Left kidney (tissue), 2 donors: ENCODE data around the gene AGMO. TPM values are rescaled to one million over a fixed set of nuclear protein-coding genes. Genes with fewer than 3 reads are reported as not detected.

Source experiments
- DNase-seq: peaks from one replicate; pipeline ENCODE4 v3.0.0-alpha.2; 2013
- polyA plus RNA-seq: library from polyadenylated mRNA; unstranded; fragments of 120-200 nt; gene quantifications from one replicate; pipeline ENCODE4 v1.2.1, GENCODE V29; 2013; ENCODE audit not compliant: insufficient read length

Gene AGMO
- polyA plus RNA-seq, 1 donor, result 0.88 TPM

DNA sequence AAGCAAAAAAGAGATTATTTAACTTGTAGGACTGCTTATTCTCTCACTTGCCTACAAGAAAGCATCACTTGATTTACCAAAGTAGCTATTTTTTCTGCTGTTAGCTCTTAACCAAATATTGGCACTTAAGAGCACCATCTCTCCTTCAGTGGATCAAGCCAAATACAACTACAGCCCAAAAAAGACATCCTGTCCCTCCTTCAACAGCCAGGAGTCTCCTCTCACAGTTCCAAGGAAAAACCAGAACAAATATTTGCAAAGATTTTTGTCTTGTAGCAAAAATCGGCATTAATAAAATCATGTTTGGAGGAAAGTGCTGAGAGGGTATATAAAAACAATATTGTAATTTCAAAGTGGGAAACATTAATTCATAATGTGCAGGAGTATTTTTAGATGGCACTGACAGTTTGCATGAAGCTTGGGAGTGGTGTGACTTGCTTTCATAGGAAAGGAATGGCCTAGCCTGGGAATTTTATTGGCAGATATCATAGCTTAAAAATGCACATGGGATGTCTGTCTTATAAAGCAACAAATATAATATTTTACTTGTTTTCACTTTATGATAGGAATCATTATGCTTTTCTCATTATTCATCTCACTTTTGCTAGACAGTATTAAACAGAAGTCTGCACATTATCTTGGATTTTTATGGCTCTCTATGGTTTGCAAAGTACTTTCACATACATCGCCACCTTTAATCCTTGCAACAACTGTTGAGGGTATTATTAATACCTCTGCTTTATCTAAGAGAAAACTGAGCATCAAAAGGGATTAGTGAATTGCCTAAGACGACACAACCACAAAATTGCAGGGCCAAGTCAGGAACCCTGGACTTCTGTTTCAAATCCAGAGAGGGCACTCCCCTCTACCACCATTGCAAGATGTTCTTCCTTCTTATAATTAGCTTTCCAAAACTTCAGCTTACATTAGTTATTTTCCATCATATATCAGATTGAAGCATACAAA, 103.5 kb downstream of the AGMO start:
- no peak for DNase-seq

DNA sequence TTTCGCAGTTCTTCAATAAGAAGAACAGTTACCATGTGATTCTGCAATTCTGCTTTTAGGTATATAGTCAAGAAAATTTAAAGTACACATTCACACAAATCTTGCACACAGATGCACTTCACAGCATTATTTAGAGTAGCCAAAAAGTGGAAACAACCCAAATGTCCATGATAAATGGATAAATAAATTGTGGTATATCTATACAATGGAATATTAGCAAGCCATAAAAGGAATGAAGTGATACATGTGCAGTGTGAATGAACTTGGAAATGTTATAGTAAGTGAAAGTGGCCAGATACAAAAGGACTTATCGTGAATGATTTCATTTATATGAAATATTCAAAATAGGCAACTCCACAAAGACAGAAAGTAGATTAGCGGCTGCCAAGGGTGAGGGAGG, 109.1 kb downstream of the AGMO start:
- no peak for DNase-seq

DNA sequence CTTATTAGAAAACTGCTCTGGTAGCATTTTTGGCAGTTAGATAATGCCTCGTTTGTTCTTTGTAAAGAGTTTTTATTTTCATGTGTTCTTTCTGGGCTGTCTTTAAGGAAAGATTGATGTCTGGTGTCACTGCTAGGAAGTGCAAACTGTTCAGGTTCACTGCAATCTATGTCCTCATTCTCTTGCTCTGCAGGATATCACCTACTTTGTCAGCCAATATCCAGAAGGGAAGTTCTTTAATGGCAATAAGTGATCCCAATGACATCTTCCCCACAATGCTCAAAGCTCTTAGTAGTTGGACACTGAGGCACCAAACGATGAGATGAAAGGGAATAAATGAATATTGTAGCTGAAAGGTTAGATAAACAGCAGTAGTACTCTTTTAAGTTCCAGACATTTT, 115.1 kb downstream of the AGMO start:
- DNase-seq, result no peak

DNA sequence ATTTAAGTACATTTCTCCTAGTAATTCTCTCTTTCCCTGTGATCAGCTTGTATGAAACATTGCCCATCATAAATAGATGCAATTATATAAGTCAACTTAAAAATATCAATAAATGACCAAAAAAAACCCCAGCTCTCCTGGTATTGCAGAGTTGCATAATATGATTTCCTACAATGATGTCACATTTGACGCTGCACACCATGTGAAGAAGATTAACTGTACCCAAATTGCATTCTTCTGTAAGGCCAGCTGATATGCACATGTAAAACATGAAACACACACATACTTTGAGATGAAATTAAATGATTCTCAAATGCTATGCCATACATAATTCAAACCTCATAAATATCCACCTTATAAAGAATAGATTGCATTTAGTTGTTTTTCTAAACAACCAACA, 115.5 kb downstream of the AGMO start:
- no peak for DNase-seq

DNA sequence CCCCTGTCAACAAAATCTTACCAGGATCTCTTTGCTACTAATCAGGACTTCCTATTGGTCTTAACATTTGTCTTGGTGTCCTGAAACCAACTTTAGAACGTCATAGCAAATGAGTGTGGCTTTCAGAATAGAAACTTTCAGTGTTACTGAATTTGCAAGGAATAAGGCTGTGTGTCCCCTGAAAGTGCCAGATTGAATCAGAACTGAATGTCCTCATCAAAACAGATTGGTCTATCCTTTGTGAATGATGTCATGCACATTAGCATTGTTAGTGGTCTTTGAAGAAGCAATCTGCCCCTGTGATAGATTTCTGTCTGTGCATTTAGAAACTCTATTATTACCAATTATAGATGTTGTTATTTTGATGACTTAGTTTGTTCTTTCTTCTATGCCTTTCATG, 119.9 kb downstream of the AGMO start:
- no peak for DNase-seq

DNA sequence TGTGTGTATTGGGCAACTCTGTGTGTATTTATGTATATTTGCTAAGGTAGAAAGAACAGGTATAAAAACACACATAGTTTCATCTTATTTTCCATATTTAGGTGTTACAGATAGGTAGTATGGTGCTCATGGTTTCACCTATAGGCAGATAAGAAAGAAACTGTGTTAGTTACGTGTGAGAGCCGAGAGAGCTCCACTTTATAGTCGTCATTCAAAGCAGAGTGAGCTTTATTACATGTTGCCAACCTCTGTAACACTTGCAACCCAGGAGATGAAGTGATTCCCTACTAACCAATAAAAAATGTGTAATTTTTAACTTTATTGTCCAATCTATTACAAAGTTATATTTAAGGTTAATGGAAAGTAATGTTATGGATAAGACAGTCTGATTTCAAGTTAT, 121.3 kb downstream of the AGMO start:
- DNase-seq, result no peak

DNA sequence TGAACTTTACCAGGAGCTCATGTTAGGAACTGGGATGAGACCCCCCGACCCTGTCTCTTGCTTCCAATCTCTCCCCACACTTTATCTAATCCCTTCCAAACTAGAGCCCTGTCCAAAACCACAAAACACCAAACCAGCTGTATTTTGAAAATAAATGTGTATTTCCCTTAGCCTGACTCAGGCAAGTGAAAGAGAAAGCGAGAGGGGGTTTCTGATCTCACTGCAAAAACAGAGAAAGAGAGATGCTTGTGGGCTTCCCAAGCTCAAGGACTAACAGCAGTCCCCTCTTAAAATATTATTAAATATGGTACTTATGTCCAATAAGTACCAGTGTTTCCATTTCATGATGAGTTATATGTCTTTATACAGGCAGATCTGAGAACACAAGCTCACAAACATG, 122.0 kb downstream of the AGMO start:
- no peak for DNase-seq

DNA sequence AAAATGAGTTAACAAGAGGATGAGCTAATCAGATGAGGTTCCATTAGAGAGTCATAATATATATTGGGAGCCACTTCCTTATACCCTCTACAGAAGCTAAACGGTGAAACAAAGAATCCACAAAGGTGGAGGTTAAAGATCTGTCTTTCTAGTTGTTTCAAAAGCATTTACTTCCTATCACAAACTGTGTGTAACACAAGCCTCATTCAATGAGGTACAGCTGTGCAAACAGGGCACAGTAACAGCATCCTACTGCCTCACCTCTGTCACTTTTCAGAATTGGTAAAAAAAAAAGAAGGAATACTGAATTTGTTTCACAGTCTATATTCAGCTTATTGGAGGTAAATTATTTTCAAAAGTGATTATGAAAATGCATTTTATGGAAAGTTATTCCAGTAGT, 128.7 kb downstream of the AGMO start:
- peak; percentile 8 for DNase-seq

DNA sequence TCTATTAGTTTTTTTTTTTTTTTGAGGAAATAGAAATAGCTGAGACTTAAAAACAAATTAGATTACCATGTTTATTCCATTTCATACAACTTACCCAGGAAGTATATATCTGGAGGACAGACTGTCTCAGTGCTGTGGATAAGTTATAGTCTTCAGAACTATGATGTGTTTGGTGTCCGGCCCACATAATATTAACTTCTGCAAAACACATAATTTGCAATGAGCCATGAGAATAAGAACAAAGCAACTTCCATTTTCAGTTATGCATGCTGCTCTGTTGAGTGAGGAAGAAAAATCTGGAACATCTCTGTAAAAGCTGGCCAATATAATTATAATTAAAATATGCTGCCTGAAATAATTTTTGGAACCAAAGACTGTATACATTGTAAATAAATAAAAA, 130.9 kb downstream of the AGMO start:
- DNase-seq, result no peak

DNA sequence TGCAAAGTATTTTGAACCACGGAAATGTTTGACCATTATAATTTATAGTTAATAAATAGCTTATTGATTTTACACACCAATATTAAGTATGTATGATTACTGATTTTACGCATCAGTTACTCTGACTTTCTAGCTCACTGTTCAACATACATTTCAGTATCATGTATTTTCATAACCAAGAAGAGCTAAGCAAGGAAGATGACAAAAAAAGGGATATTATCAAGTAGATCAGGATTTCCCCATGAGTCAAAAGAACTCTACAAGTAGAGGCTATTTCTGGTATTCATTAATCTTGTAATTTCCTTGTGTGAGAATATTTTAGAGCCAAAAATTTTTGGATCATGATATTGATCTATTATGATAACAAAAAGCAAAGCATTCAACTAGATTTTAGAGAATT, 131.6 kb downstream of the AGMO start:
- DNase-seq, result no peak

DNA sequence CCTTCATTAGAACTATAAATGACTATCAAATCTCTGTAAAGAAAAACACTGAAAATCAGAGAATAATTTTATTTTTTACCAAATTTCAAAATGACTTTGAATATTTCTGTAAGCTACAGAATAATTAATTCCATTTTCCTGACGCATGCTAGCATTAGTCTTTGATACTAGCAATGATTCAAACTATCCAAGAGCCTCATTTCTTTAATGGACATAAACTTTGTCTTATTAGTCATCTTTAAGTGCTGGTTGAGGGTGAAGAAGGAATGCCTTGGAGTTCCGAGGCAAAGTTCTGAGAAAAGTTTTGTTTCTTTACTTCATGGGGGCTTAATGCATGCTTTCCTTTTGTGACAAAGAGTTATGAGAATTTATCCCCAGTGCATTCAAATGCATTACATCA, 137.3 kb downstream of the AGMO start:
- DNase-seq, result no peak

DNA sequence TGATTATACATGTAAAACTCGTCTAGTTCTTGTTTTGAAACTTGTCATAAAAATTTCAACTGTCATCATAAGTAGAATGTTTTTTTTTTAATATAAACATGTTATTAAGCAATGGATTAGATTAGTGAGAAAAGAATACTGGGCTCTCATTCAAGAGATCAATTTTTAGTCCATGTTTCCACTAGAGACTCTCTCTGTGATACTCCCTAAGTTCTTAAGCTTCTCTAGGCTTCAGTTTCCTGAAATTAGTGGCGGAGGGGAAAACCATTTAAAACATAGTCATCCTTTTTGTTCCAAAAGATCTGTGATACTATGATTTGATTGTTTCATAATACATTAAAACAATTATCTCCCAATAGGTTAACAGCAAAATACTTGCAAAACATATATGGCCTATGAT, 142.2 kb downstream of the AGMO start:
- DNase-seq, result no peak

DNA sequence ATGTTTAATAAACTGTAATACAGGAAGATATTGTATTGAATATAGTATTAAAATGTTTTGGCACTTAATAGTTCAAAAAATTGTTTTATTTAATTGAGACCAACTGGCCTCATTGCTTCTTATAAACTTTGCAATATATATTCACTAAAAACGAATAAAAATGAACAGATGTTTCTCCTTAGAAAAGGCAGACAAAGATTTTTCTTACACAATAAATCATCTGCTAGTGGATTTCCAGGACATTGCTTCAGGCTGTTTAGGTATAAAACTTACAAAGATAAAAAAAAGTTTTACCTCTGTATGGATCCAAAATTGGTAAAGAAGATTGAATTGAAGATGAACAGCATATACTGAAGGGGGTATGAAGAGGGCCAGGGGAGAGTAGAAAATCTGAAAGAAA, 143.6 kb downstream of the AGMO start:
- DNase-seq, result no peak

DNA sequence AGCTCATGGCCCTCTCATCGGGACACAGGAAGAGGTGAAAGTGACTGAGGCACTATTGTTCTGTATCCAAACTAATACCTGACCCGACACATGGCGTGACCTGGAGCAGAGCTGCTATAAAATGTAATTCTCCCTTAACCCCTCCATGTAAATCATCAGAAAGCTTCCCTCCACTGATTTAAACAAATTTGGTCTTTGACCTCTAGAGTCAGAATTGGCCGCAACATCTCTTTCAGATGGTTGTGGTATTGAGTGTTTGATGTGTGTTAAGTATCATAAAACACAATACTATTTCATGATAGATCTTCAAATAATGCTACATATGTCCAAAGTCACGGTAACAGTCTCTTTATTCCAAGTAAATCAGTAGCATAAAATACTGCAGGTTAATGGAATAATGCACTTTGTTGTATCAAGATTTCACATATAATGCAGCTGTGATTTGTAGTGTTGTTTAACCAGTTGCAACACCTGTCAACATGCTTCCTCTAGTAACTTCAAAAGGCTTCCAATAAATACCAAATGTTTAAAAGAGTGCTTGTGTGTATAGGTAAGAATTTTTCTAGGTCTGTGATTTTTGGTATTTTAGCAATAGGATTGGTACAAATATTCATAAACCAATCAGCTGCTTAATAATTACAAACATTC, 144.3 kb downstream of the AGMO start:
- DNase-seq, result no peak

DNA sequence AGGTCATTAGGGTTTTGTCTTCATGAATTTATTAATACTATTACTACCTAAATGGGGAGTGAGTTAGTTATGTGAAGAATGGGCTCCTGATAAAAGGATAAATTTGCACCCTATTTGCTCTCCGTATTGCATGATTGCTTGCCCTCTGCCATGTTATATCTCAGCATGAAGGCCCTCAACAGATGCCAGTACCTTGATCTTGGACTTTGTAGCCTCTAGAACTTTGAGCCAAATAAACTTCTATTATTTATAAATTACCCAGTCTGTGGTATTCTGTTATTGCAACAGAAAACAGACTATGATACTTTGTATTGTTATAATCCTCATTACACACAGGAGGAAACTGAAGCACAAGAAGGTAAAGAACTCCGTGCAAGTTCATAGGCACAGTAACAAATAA, 150.8 kb downstream of the AGMO start:
- DNase-seq, result no peak

DNA sequence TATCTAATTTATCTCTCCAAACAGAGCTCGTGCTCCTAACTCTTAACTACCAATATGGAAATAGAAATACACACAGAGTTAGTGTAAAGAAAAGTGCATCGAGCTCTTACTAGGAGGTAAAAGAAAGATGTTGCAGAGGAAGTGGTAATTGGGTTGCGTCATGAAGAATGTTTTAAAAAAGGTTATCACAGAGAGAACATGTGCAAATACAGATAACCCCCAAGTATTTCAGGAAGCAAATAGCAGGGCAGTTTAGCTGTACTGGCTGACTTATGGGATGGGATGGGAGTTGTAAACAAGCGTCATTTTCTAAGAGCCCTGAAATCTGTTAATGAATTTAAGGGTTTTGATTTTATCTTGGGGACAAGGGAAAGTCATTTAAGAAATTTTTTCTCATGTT, 153.9 kb downstream of the AGMO start:
- no peak for DNase-seq

DNA sequence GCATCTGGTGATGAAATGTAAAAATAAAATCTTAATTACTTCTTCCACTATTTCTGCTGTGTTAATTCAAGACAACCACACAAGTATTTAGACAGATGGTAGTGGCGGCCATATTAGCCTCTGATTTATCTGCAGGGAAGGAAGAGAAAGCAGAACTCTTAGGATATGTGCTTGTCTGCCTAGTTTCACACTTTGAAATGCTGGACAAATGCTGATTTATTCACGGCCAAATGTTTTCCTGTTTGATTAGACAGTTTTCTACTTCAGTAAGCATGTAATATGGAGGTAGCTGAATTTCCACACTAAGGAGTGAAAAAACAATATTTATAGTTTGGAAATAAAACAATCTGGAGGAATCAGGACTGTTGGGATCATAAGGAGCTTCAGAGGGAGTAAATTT, 158.1 kb downstream of the AGMO start:
- DNase-seq, result peak; percentile 14

DNA sequence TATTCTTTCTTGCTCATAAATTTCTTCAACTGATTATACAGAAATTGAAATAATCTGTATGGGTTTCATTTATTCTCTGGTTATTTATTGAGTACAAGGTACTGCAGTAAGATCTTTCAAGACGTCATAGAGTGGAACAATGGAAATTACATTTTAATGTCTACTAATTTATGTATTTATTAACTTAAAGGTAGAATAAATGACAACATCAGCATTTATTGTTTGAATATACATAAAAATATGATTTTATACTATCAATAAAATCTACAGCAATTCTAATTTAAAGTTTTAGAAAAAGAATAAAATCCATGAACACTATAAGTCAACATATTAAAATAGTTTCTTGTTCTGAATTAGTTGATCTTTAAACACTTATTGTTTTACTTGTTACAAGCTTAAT, 158.5 kb downstream of the AGMO start:
- DNase-seq, result no peak

DNA sequence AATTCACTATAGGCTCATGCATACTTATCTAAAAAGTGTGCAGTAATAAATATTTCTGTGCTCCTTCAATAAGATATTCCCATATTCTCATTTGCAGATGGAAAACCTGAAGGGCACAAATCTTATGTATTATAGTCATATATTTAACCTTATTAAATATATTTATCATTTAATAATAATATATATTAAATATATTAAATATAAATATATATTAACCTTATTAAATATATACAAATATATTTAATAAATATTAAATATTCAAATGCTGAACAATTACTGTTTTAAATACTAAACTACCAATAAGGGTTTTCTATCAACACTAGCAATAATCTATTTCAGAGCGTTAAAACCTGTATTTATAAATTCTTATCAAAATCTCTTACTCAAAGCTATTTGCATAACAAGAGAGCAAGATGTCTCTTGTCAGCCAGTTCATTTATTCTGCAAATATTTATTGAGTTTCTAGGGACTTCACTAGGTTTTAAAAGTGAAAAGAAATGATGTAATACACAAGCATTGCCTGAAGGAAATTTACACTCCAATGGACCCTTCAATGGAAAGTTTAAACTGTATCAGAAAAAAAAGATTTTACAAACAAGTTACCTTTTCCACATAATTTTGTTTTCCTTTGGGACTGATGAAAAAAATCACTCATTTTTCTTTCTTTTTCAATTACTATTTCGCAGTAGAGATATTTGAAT, 159.2 kb downstream of the AGMO start:
- DNase-seq, result no peak

DNA sequence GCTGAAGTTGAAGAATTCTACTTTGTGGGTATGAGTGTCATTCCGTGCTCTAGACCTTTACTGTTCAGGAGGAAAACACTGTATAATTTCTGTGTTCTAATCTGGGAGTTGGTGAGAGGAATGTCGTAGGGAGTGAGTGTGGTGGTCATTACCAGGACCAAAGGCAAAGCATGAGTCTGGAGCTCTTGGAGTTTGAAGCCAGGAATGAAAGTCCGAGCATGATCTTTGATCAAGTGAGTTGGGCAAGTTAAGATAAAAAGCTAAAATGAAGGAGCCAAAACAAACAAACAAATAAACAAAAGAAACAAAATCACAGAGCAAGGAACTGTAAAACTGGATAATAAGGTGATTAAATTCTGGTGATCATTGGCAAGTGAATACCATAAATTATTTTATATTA, 161.4 kb downstream of the AGMO start:
- no peak for DNase-seq

DNA sequence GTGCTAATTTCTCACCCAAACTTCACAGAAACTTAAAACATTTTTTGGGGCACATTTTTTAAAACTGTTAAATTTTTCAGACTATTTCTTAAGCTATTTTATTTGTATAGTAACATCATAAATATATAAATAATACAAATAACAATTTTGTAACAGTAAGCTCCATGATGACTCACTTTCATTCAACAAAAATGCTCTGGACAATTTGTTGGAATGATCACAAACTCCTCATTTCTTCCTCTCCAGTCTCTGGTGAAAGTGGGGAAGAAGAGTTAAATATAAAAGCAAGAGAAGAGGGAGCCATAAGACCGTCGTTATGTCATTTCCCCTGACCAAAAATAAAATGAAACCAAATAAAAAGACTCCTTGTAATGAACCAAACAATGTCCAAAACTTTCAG, 162.4 kb downstream of the AGMO start:
- no peak for DNase-seq

DNA sequence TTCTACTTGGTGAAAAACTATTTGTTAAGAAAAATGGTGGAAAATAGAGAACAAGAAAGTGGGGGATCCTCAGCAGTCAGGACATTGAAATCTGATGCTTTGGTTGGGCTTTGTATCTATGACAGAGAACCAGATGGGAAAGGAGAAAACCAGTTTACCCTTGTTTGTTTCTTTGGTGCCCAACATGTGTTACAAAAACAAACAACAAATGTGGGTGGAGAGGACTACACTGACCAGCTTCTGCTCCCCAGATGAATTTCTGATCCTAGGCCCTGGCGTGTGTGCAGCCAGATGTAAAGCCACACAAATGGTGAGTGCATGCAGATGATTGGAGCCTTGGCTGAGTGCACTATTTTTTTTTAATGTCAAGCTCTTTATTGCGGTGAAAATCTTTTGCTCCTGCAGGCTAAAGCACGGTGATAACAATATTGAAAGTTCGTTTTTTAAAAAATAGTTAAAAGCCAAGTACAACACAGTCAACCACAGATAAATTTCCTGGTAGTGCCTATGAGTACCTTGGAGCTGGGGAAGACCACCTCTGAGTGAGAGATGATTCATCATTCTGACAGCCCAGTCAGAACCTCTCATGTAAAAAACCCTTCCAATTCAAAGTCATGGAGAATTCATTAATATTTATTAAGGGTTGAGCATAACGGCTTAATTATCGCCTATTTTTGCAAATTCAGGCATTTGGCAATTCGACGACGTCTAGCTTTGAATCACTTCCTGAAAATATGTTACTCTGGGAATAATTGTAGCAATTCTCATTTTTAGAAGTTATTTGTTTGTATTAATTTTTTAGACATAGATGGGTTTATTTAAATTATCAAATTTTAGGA, 163.7 kb downstream of the AGMO start:
- no peak for DNase-seq
